Gastroesophageal sphincter (tissue), 4 donors: ENCODE measurements around the gene DYRK2. TPM values are rescaled to one million over a fixed set of nuclear protein-coding genes. Genes with fewer than 3 reads are reported as not detected.

Experiments used
- ATAC-seq: fragments of 150-250 bp; one replicate; pipeline ENCODE4 v1.9.1; 2016; ENCODE audit warnings: mild to moderate bottlenecking, moderate library complexity
- H3K27ac ChIP-seq, 4 donors: fragments of 200-600 bp; sonication (generic) in 3 of 4; 1 replicate in 3 of 4; 2 replicates in 1 of 4; pipeline ENCODE4 v1.5.1; 2016 to 2019
- H3K27me3 ChIP-seq: fragments of 200-600 bp; sonication (generic); one replicate; pipeline ENCODE4 v1.5.1; 2019
- H3K36me3 ChIP-seq, 2 donors: fragments of 200-600 bp; sonication (generic); one replicate each; pipeline ENCODE4 v1.5.1; 2019; ENCODE audit warnings: control low read depth in 1 of 2
- H3K4me1 ChIP-seq, 3 donors: fragments of 200-600 bp; sonication (generic); 1 replicate in 2 of 3; 2 replicates in 1 of 3; pipeline ENCODE4 v1.5.1; 2016 to 2019; ENCODE audit warnings: control low read depth in 2 of 3
- H3K4me3 ChIP-seq, 2 donors: fragments of 200-600 bp; sonication (generic); one replicate each; pipeline ENCODE4 v1.5.1; 2019; ENCODE audit warnings: mild to moderate bottlenecking in 1 of 2, moderate library complexity in 1 of 2
- H3K9me3 ChIP-seq, 3 donors: fragments of 200-600 bp; sonication (generic); one replicate each; pipeline ENCODE4 v1.5.1; 2017 to 2019; ENCODE audit warnings: control low read depth in 2 of 3
- EP300 ChIP-seq: sonication (generic); formaldehyde crosslinking; IDR thresholded peaks from one replicate; pipeline ENCODE4 v1.6.1; 2017; ENCODE audit warnings: antibody characterized with exemption, mild to moderate bottlenecking
- POLR2A ChIP-seq, 2 donors: fragments of 450-650 bp; IDR thresholded peaks; one replicate each; pipeline ENCODE4 v1.6.1; 2017; ENCODE audit warnings: antibody characterized with exemption in 2 of 2, mild to moderate bottlenecking in 2 of 2, moderate library complexity in 1 of 2
- POLR2AphosphoS5 ChIP-seq: sonication (generic); formaldehyde crosslinking; IDR thresholded peaks from one replicate; pipeline ENCODE4 v1.6.1; 2017; ENCODE audit warnings: antibody characterized with exemption
- WGBS, 2 donors: methylation state at CpG; one replicate each; pipeline ENCODE4 v1.1.5; 2018; ENCODE audit warnings: low coverage in 1 of 2; 5-methylcytosine and 5-hydroxymethylcytosine counted together
- total RNA-seq, 4 donors: library from RNA; depleted of rRNA; stranded (reverse); fragments of >200 nt; gene quantifications; one replicate each; pipeline ENCODE4 v1.1.0, GENCODE V29; 2016
- TF ChIP-seq, protein P1 (sequence below), 4 experiments: fragments of 200-600 bp in 2 of 4; fragments of 450-650 bp in 2 of 4; sonication (generic) in 1 of 4; IDR thresholded peaks; one replicate each; pipeline ENCODE4 v1.5.1; 2017 to 2019; ENCODE audit warnings: antibody characterized with exemption in 4 of 4, mild to moderate bottlenecking in 2 of 4, moderate library complexity in 2 of 4

DYRK2 gene
- total RNA-seq, result 10 to 100 TPM; 24.0 to 58.2 (median 32.2) TPM

DNA sequence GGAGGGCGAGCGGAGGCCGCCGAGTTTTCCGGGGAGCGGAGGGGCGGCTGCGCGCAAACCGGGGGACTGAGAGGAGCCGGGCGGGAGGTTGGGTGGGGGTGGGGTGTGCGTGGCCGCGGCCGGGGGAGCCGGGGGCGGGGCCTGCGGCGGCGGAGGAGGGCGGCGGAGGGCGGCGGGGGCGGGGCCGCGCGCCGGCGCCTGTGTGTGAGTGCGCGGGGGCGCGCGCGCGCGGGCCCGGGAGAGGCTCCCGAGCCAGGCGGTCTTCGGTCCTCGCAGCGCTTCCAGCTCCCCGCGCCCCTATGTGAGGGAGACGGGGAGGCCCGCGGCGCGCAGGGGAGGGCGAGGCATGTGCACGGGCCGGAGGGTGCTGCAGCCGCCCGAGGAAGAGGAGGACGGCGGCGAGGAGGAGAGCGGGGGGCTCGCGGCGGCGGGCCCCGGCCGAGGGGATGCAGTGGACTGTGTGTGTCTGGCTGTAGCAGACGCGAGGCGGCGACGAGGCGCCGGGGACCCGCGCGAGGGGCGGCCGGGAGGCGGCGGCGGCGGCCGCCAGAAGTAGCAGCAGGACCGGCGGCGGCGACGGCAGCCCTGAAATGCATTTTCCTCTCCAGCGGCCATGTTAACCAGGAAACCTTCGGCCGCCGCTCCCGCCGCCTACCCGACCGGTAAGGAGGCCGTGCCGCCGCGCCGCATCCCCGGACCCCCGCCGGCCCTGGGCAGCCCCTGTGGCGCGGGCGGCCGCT lies at the start of gene DYRK2:
TSS of gene DYRK2 (plus strand) at position 225 of the 740 bp plus-strand sequence. CDS start at position 614, 389 bp downstream.
- peak; percentile 83 for ATAC-seq

DNA sequence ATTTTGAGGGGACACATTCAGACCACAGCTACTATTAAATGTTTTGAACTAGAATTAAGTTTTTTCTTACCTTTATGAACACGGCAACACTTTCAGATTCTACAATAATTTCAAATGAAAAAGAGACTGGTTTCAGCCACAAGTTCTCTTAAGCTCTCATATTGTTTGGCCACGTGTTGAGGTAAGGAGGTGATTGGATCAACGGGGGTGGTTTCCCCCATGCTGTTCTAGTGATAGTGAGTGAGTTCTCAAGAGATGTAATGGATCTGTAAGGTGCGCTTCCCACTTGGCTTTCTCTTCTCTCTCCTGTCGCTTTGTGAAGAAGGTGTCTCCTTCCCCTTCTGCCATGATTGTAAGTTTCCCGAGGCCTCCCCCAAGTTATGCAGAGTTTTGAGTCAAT lies 48.9 kb upstream of the DYRK2 start:
- no peak for ATAC-seq
- Histone ChIP-seq H3K9me3 (no peaks in the 10 kb centered on the region), H3K27ac (no peak overlapping the region), H3K27me3 (no peaks in the 10 kb centered on the region), H3K36me3 (no peaks in the 10 kb centered on the region), H3K4me3 (no peak overlapping the region), H3K4me1 (peaks cover 0 to 11% (median 0%) of the 10 kb centered on the region in 3 donors)
- WGBS, 2 donors, result 91 to 95% methylated on average over 2 to 6 of the region's 6 CpGs
- TF ChIP-seq POLR2AphosphoS5, result no peak
- TF ChIP-seq POLR2A (IDR thresholded peaks at IDR 0.05), result no peak
- TF ChIP-seq, protein P1, sequence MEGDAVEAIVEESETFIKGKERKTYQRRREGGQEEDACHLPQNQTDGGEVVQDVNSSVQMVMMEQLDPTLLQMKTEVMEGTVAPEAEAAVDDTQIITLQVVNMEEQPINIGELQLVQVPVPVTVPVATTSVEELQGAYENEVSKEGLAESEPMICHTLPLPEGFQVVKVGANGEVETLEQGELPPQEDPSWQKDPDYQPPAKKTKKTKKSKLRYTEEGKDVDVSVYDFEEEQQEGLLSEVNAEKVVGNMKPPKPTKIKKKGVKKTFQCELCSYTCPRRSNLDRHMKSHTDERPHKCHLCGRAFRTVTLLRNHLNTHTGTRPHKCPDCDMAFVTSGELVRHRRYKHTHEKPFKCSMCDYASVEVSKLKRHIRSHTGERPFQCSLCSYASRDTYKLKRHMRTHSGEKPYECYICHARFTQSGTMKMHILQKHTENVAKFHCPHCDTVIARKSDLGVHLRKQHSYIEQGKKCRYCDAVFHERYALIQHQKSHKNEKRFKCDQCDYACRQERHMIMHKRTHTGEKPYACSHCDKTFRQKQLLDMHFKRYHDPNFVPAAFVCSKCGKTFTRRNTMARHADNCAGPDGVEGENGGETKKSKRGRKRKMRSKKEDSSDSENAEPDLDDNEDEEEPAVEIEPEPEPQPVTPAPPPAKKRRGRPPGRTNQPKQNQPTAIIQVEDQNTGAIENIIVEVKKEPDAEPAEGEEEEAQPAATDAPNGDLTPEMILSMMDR (IDR thresholded peaks at IDR 0.05), result no peak
- TF ChIP-seq EP300, result no peak

More for the DNA sequence above, at the start of gene DYRK2:
- Histone ChIP-seq H3K27ac (peak within 1 kb of the TSS; percentile 94 to 98 (median 96)), H3K27me3 (no peaks in the 10 kb centered on the region), H3K4me3 (peak within 1 kb of the TSS; percentile 97 to 100), H3K9me3 (no peaks in the 10 kb centered on the region), H3K4me1 (peaks cover 0 to 44% (median 15%) of the 10 kb centered on the region in 3 donors), H3K36me3 (no peaks in the 10 kb centered on the region)
- TF ChIP-seq EP300, result no peak
- TF ChIP-seq, protein P1 (IDR thresholded peaks at IDR 0.05), result peak in 3 of 4 experiments; percentile 15 to 51 (median 30)
- TF ChIP-seq POLR2A (IDR thresholded peaks at IDR 0.05), result peak; percentile 77 to 85
- peak; percentile 74 for TF ChIP-seq POLR2AphosphoS5
- no CpG with 5 or more reads among the region's 109 CpGs for WGBS, 2 donors

DNA sequence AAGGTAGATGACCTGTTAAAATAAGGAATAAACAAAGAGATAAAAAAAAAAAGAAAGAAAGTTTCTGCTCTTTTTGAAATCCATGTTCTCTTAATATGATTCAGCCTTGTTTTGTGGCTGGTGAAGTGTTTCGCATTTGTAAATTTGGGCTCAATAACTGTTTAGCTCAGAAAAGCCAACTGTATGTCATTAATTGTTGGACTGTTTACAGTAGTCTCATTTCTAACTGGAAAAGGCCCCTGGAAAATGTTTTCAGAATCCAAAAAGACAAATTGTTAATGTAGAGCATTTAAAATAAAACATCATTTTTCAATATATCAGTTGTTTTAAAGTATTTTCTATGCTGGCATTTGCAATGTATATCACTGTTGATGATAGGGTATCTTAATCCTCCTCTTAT lies 47.4 kb upstream of the DYRK2 start:
- Histone ChIP-seq H3K4me1 (peaks cover 0 to 8% (median 0%) of the 10 kb centered on the region in 3 donors), H3K27me3 (no peaks in the 10 kb centered on the region), H3K27ac (no peak overlapping the region), H3K9me3 (no peaks in the 10 kb centered on the region), H3K36me3 (no peaks in the 10 kb centered on the region), H3K4me3 (no peak overlapping the region)
- ATAC-seq, result no peak
- TF ChIP-seq POLR2AphosphoS5 (no peak), POLR2A (IDR thresholded peaks at IDR 0.05) (no peak)
- 27 to 38% methylated on average over 1 of the region's 1 CpG for WGBS, 2 donors

DNA sequence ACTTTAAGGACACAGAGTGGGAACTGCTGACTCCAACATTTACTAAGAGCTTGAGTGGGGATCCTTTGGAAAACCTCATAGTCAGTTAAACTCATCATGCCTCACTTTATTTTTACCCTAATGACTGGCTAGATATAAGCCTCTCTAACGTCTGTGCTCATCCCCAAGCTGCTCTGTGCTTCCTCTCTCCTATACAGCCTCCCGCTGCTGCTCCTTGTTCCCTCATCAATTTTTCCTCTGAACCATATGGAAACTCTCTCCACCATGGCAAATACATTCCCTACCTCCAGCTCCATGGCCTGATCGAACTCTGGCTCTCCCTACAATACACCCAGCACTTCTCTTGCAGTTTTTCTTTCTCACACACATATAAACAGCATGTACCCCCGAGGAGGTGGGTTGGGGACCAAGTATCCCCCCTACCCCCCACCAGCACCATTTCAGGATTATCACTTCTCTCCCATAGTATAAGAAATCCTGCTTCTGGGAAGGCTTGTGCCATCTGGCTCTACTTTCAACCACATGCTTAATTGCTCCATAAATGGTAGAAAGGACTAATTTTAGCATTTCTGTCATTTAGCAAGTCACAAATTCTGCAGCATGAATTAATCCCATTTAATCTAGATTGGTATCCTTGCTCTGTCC lies 39.2 kb upstream of the DYRK2 start:
- TF ChIP-seq, protein P1 (IDR thresholded peaks at IDR 0.05), result no peak
- no peak for TF ChIP-seq EP300
- TF ChIP-seq POLR2AphosphoS5, result no peak
- no peak for TF ChIP-seq POLR2A (IDR thresholded peaks at IDR 0.05)
- WGBS, 2 donors, result 81 to 89% methylated on average over 3 to 4 of the region's 4 CpGs
- Histone ChIP-seq H3K4me3 (no peak overlapping the region), H3K27me3 (no peaks in the 10 kb centered on the region), H3K9me3 (no peaks in the 10 kb centered on the region), H3K36me3 (no peaks in the 10 kb centered on the region), H3K27ac (no peak overlapping the region), H3K4me1 (no peaks in the 10 kb centered on the region)
- no peak for ATAC-seq

DNA sequence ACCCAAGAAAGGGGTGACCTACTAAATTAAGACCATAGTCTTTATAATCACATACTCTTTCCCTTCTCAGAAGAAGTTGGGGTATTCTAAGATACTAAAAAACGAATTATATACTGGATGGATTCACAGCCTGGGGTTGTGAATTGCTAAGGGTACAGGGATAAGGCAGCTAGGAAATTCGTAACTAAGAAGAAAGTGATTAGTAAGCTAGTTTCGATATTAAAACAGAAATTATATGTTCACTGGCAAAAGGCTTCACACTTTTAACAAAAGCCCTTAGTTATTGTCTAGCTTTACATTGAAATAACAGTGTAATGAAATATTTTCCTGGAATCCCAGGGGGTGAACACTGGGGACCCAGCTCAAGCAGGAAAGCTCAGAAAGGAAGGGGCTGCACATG lies 35.5 kb upstream of the DYRK2 start:
- no peaks in the 10 kb centered on the region for H3K36me3 ChIP-seq
- no peaks in the 10 kb centered on the region for H3K27me3 ChIP-seq
- no peak overlapping the region for H3K27ac ChIP-seq
- 67 to 84% methylated on average over 2 to 3 of the region's 3 CpGs for WGBS, 2 donors
- ATAC-seq, result no peak
- TF ChIP-seq EP300, result no peak
- H3K4me1 ChIP-seq, result peaks cover 0 to 9% (median 0%) of the 10 kb centered on the region in 3 donors
- no peak overlapping the region for H3K4me3 ChIP-seq
- H3K9me3 ChIP-seq, result no peaks in the 10 kb centered on the region
